GM23338 (cell line): ENCODE data around the gene MRPL37. TPM values are rescaled to one million over a fixed set of nuclear protein-coding genes. Genes with fewer than 3 reads are reported as not detected.

Source experiments
- ATAC-seq: fragments of 200-7000 bp; cut with Tn5 transposase; 3 replicates; pipeline ENCODE4 v1.9.1; 2020
- DNase-seq: peaks from one replicate; pipeline ENCODE4 v3.0.0-alpha.2; 2015; ENCODE audit warnings: low spot score
- H2AFZ ChIP-seq: fragments of 200-600 bp; sonication (generic); 2 replicates; pipeline ENCODE4 v1.8.0; 2016; ENCODE audit warnings: antibody characterized with exemption, mild to moderate bottlenecking, moderate library complexity
- H3F3A ChIP-seq: fragments of 200-600 bp; sonication (generic); replicated peaks from 2 replicates; pipeline ENCODE4 v1.8.0; 2017; ENCODE audit warnings: antibody characterized with exemption, mixed run types, low read depth
- H3K27ac ChIP-seq: fragments of 200-600 bp; sonication (generic); 2 replicates; pipeline ENCODE4 v1.6.1; 2016; ENCODE audit warnings: low read depth
- H3K27me3 ChIP-seq: fragments of 200-600 bp; sonication (generic); 2 replicates; pipeline ENCODE4 v1.8.0; 2016; ENCODE audit warnings: mild to moderate bottlenecking, mixed run types, moderate library complexity; ENCODE audit not compliant: insufficient read depth
- H3K36me3 ChIP-seq: fragments of 200-600 bp; sonication (generic); 2 replicates; pipeline ENCODE4 v1.8.0; 2016; ENCODE audit warnings: mild to moderate bottlenecking; ENCODE audit not compliant: insufficient read depth
- H3K4me1 ChIP-seq: fragments of 200-600 bp; sonication (generic); 2 replicates; pipeline ENCODE4 v1.8.0; 2016; ENCODE audit warnings: mild to moderate bottlenecking, moderate library complexity; ENCODE audit not compliant: insufficient read depth
- H3K4me2 ChIP-seq: fragments of 200-600 bp; sonication (generic); 2 replicates; pipeline ENCODE4 v1.7.1; 2017; ENCODE audit warnings: mixed run types
- H3K4me3 ChIP-seq: fragments of 200-600 bp; sonication (generic); 2 replicates; pipeline ENCODE4 v1.6.1; 2016; ENCODE audit warnings: mixed run types
- H3K79me2 ChIP-seq: fragments of 200-600 bp; sonication (generic); replicated peaks from 2 replicates; pipeline ENCODE4 v1.8.0; 2017; ENCODE audit warnings: mild to moderate bottlenecking; ENCODE audit not compliant: insufficient read depth
- H3K9me2 ChIP-seq: fragments of 200-600 bp; sonication (generic); 2 replicates; pipeline ENCODE4 v1.8.0; 2017; ENCODE audit not compliant: insufficient read depth
- H4K20me1 ChIP-seq: fragments of 200-600 bp; sonication (generic); replicated peaks from 2 replicates; pipeline ENCODE4 v1.8.0; 2017; ENCODE audit warnings: mild to moderate bottlenecking; ENCODE audit not compliant: insufficient read depth
- H3K27ac Mint-ChIP-seq: 2 replicates; pipeline ENCODE4 v1.8.0; 2020; ENCODE audit warnings: inconsistent platforms, mild to moderate bottlenecking, moderate library complexity, mixed read lengths
- H3K27me3 Mint-ChIP-seq: 3 replicates; pipeline ENCODE4 v1.8.0; 2022; ENCODE audit warnings: low read depth, mild to moderate bottlenecking, moderate library complexity, mixed read lengths, inconsistent platforms; ENCODE audit not compliant: insufficient read depth, poor library complexity
- H3K36me3 Mint-ChIP-seq: 3 replicates; pipeline ENCODE4 v1.8.0; 2021; ENCODE audit warnings: low read depth, mild to moderate bottlenecking, inconsistent platforms, moderate library complexity, mixed read lengths
- H3K4me1 Mint-ChIP-seq: 3 replicates; pipeline ENCODE4 v1.8.0; 2020; ENCODE audit warnings: mild to moderate bottlenecking, inconsistent platforms, mixed read lengths
- H3K4me3 Mint-ChIP-seq: 3 replicates; pipeline ENCODE4 v1.8.0; 2021; ENCODE audit warnings: moderate library complexity, mild to moderate bottlenecking, inconsistent platforms, mixed read lengths
- H3K9me3 Mint-ChIP-seq: 3 replicates; pipeline ENCODE4 v1.8.0; 2020; ENCODE audit warnings: moderate library complexity, mild to moderate bottlenecking, inconsistent platforms, mixed read lengths
- CREB1 ChIP-seq: fragments of 250-450 bp; sonication (Bioruptor Pico); IDR thresholded peaks from 2 replicates; pipeline ENCODE4 v1.5.0; 2020; ENCODE audit warnings: low read depth, mild to moderate bottlenecking, moderate library complexity
- CTCF ChIP-seq, 2 experiments: fragments of 200-600 bp in 1 of 2; sonication (generic) in 1 of 2; conservative IDR thresholded peaks; 2 replicates each; pipeline versions ENCODE4 v1.5.1 to v1.6.1; 2016 to 2017; ENCODE audit warnings: antibody characterized with exemption in 2 of 2, low read depth in 2 of 2, mild to moderate bottlenecking in 2 of 2, moderate library complexity in 1 of 2
- ETS1 ChIP-seq: IDR thresholded peaks from 2 replicates; pipeline ENCODE4 v1.6.1; 2016; ENCODE audit warnings: antibody characterized with exemption
- EZH2 ChIP-seq: fragments of 200-600 bp; sonication (generic); IDR thresholded peaks from one replicate; pipeline ENCODE4 v1.8.0; 2017; ENCODE audit warnings: antibody characterized with exemption, mild to moderate bottlenecking, low read depth; ENCODE audit not compliant: unreplicated experiment
- EZH2phosphoT487 ChIP-seq: fragments of 200-600 bp; sonication (generic); IDR thresholded peaks from one replicate; pipeline ENCODE4 v1.8.1; 2018; ENCODE audit warnings: antibody characterized with exemption; ENCODE audit not compliant: unreplicated experiment
- JUNB ChIP-seq: IDR thresholded peaks from one replicate; pipeline ENCODE4 v1.6.1; 2016; ENCODE audit warnings: antibody characterized with exemption; ENCODE audit not compliant: unreplicated experiment
- NANOG ChIP-seq: IDR thresholded peaks from 2 replicates; pipeline ENCODE4 v1.6.1; 2016; ENCODE audit warnings: antibody characterized with exemption, borderline replicate concordance
- POLR2AphosphoS5 ChIP-seq: IDR thresholded peaks from 2 replicates; pipeline ENCODE4 v1.6.1; 2016; ENCODE audit warnings: antibody characterized with exemption, low read depth
- STAT1 ChIP-seq: IDR thresholded peaks from one replicate; pipeline ENCODE4 v1.6.1; 2016; ENCODE audit warnings: antibody characterized with exemption; ENCODE audit not compliant: unreplicated experiment
- ZNF114 ChIP-seq: fragments of 250-450 bp; sonication (Bioruptor Pico); IDR thresholded peaks from 2 replicates; pipeline ENCODE4 v1.5.0; 2020; ENCODE audit warnings: mild to moderate bottlenecking, moderate library complexity
- ZNF331 ChIP-seq: fragments of 250-450 bp; sonication (Bioruptor Pico); IDR thresholded peaks from 2 replicates; pipeline ENCODE4 v1.5.0; 2020; ENCODE audit warnings: low read depth, mild to moderate bottlenecking, moderate library complexity
- ZNF462 ChIP-seq: fragments of 250-450 bp; sonication (Bioruptor Pico); IDR thresholded peaks from 2 replicates; pipeline ENCODE4 v1.5.0; 2020; ENCODE audit warnings: mild to moderate bottlenecking, moderate library complexity
- polyA plus RNA-seq: library from polyadenylated mRNA; unstranded; fragments of >200 nt; fragmentation: Nextera tagmentation; extraction: Ambion mirVana; gene quantifications from 2 replicates; pipeline ENCODE4 v1.2.1, GENCODE V29; 2016
- total RNA-seq: library from RNA; depleted of rRNA; stranded (reverse); fragments of >200 nt; shearing (Covaris generic); gene quantifications from 2 replicates; pipeline ENCODE4 v1.2.3, GENCODE V29; 2014
- TF ChIP-seq, protein P1 (sequence below): IDR thresholded peaks from one replicate; pipeline ENCODE4 v1.6.1; 2018; ENCODE audit warnings: antibody characterized with exemption; ENCODE audit not compliant: unreplicated experiment

Gene MRPL37
- total and polyA plus RNA-seq, 2 experiments from 2014 or later: 130 to 155 TPM

- H3K4me1 Mint-ChIP-seq: peaks cover 45% of the 10 kb centered on the region
- H3K27ac Mint-ChIP-seq: peak overlapping the region; percentile 41; the same call in 1 of the 2 replicates
- no peaks in the 10 kb centered on the region for H3K9me3 Mint-ChIP-seq
- peaks cover 17% of the 10 kb centered on the region for H3K36me3 Mint-ChIP-seq
- ATAC-seq (no peak), DNase-seq (no peak)
- TF ChIP-seq ZNF462 (CRISPR knock-in tag): no peak
- no peak for TF ChIP-seq EZH2phosphoT487
- TF ChIP-seq JUNB: no peak
- TF ChIP-seq, protein P1, sequence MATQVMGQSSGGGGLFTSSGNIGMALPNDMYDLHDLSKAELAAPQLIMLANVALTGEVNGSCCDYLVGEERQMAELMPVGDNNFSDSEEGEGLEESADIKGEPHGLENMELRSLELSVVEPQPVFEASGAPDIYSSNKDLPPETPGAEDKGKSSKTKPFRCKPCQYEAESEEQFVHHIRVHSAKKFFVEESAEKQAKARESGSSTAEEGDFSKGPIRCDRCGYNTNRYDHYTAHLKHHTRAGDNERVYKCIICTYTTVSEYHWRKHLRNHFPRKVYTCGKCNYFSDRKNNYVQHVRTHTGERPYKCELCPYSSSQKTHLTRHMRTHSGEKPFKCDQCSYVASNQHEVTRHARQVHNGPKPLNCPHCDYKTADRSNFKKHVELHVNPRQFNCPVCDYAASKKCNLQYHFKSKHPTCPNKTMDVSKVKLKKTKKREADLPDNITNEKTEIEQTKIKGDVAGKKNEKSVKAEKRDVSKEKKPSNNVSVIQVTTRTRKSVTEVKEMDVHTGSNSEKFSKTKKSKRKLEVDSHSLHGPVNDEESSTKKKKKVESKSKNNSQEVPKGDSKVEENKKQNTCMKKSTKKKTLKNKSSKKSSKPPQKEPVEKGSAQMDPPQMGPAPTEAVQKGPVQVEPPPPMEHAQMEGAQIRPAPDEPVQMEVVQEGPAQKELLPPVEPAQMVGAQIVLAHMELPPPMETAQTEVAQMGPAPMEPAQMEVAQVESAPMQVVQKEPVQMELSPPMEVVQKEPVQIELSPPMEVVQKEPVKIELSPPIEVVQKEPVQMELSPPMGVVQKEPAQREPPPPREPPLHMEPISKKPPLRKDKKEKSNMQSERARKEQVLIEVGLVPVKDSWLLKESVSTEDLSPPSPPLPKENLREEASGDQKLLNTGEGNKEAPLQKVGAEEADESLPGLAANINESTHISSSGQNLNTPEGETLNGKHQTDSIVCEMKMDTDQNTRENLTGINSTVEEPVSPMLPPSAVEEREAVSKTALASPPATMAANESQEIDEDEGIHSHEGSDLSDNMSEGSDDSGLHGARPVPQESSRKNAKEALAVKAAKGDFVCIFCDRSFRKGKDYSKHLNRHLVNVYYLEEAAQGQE: no peak
- TF ChIP-seq ZNF331 (CRISPR knock-in tag): no peak
- TF ChIP-seq ETS1: no peak
- no peak for TF ChIP-seq CTCF (conservative IDR thresholded peaks at IDR 0.05; ENCODE audit: low read depth in 2 of 2)
- no peak for TF ChIP-seq ZNF114 (CRISPR knock-in tag)
- no peak for TF ChIP-seq NANOG
- no peak for TF ChIP-seq CREB1 (CRISPR knock-in tag)
- TF ChIP-seq POLR2AphosphoS5: no peak
- TF ChIP-seq STAT1: no peak
- no peak for TF ChIP-seq EZH2
- peaks cover 5% of the 10 kb centered on the region; the same call in 1 of the 2 replicates for H4K20me1 ChIP-seq
- H3F3A ChIP-seq: no peaks in the 10 kb centered on the region
- no peaks in the 10 kb centered on the region for H3K27me3 ChIP-seq
- H2AFZ ChIP-seq: no peak overlapping the region
- H3K4me3 Mint-ChIP-seq: no peak overlapping the region
- no peak overlapping the region for H3K27ac ChIP-seq
- H3K36me3 ChIP-seq: no peaks in the 10 kb centered on the region
- no peak overlapping the region for H3K4me3 ChIP-seq
- no peaks in the 10 kb centered on the region for H3K9me2 ChIP-seq
- peaks cover 28% of the 10 kb centered on the region for H3K27me3 Mint-ChIP-seq
- H3K4me2 ChIP-seq: no peak overlapping the region
- no peaks in the 10 kb centered on the region; the same call in 1 of the 2 replicates for H3K4me1 ChIP-seq
- no peaks in the 10 kb centered on the region for H3K79me2 ChIP-seq
Observed at GRCh38 chr1:54225378-54225777, 25.4 kb downstream of the MRPL37 start.
